ENCODE measurements around the gene UNC80.

UNC80 gene

DNA sequence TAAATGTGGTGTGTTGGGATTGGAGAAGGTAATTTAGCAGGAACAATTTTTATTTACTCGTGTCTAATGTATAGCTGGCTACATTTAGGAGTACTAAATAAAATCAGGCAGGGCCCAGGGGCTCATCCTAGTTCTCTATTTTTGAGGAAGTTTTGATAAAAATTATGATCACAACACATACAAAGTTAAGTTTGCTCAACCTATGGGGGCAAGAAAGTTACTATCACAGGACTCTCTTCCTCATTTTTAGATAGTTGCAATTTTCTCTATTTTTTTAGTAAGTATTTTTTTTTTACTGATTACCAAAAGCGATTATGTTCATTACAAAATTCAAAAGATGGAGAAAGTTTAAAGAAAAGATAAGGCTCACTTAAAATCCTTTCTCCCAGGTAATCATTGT, 170.8 kb downstream of the UNC80 start:
- no peak for DNase-seq (ENCODE audit: extremely low read depth, low read depth)
- TF ChIP-seq, protein P1, sequence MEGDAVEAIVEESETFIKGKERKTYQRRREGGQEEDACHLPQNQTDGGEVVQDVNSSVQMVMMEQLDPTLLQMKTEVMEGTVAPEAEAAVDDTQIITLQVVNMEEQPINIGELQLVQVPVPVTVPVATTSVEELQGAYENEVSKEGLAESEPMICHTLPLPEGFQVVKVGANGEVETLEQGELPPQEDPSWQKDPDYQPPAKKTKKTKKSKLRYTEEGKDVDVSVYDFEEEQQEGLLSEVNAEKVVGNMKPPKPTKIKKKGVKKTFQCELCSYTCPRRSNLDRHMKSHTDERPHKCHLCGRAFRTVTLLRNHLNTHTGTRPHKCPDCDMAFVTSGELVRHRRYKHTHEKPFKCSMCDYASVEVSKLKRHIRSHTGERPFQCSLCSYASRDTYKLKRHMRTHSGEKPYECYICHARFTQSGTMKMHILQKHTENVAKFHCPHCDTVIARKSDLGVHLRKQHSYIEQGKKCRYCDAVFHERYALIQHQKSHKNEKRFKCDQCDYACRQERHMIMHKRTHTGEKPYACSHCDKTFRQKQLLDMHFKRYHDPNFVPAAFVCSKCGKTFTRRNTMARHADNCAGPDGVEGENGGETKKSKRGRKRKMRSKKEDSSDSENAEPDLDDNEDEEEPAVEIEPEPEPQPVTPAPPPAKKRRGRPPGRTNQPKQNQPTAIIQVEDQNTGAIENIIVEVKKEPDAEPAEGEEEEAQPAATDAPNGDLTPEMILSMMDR (IDR thresholded peaks at IDR 0.05; ENCODE audit: low read depth, low read length), result no peak

- TF ChIP-seq, protein P1 (IDR thresholded peaks at IDR 0.05; ENCODE audit: low read depth, low read length), result no peak
- no peak for DNase-seq (ENCODE audit: extremely low read depth, low read depth)
These were observed 171.4 kb downstream of the UNC80 start for GRCh38 chr2:209942936-209943605.

GRCh38 chr2:209943776-209944175, 172.1 kb downstream of the UNC80 start:
- DNase-seq (ENCODE audit: extremely low read depth, low read depth), result no peak
- TF ChIP-seq, protein P1 (IDR thresholded peaks at IDR 0.05; ENCODE audit: low read depth, low read length), result no peak

GRCh38 chr2:209946539-209946938, 174.9 kb downstream of the UNC80 start:
- TF ChIP-seq, protein P1 (IDR thresholded peaks at IDR 0.05; ENCODE audit: low read depth, low read length), result no peak
- no peak for DNase-seq (ENCODE audit: extremely low read depth, low read depth)

GRCh38 chr2:209956271-209956670, 184.6 kb downstream of the UNC80 start:
- TF ChIP-seq, protein P1 (IDR thresholded peaks at IDR 0.05; ENCODE audit: low read depth, low read length), result no peak
- no peak for DNase-seq (ENCODE audit: extremely low read depth, low read depth)

- TF ChIP-seq, protein P1 (IDR thresholded peaks at IDR 0.05; ENCODE audit: low read depth, low read length), result no peak
- no peak for DNase-seq (ENCODE audit: extremely low read depth, low read depth)
These were observed 186.4 kb downstream of the UNC80 start for GRCh38 chr2:209958016-209958415.

DNA sequence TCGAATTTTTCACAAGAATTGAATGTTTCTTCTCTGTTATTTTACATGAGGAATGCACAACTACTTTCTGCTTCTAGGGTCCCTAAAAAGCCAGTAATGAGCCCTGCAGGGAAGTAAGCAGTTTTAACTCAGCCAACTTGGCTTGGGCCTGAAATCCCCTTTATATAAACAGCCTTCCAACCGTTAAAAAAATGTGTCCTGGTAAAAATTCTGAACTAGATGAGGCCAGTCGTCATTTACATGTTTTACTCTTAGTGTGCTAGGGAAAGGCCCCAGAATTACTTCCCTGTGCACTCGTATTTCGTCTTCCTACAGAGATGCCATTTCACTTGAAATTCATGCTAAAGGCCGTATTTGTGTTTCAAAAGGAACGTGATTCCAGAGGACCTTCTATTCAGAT, 188.4 kb downstream of the UNC80 start:
- DNase-seq (ENCODE audit: extremely low read depth, low read depth), result no peak
- TF ChIP-seq, protein P1 (IDR thresholded peaks at IDR 0.05; ENCODE audit: low read depth, low read length), result no peak

Measured in AG09319 (cell line).